Neuronal stem cell (in vitro differentiated cells): ENCODE measurements around the gene TMEM215.

Experiments
- DNase-seq: peaks from one replicate; pipeline ENCODE4 v3.0.0-alpha.2; 2013; ENCODE audit warnings: low spot score
- H2AFZ ChIP-seq: one replicate; pipeline ENCODE4 v1.6.1; 2013; ENCODE audit warnings: mild to moderate bottlenecking, low read length, inconsistent platforms
- H2AK5ac ChIP-seq: 2 replicates; pipeline ENCODE4 v1.6.1; 2013; ENCODE audit warnings: low read depth, mild to moderate bottlenecking, inconsistent platforms, low read length, moderate library complexity, mixed read lengths
- H2BK120ac ChIP-seq: 2 replicates; pipeline ENCODE4 v1.6.1; 2013; ENCODE audit warnings: low read depth, mild to moderate bottlenecking, inconsistent platforms, low read length, moderate library complexity, mixed read lengths
- H2BK12ac ChIP-seq: one replicate; pipeline ENCODE4 v1.6.1; 2013; ENCODE audit warnings: low read length, inconsistent platforms
- H2BK15ac ChIP-seq: 2 replicates; pipeline ENCODE4 v1.6.1; 2013; ENCODE audit warnings: mild to moderate bottlenecking, low read length, inconsistent platforms, mixed read lengths
- H2BK5ac ChIP-seq: one replicate; pipeline ENCODE4 v1.6.1; 2013; ENCODE audit warnings: inconsistent platforms, mild to moderate bottlenecking, low read length, moderate library complexity
- H3K14ac ChIP-seq: one replicate; pipeline ENCODE4 v1.6.1; 2013; ENCODE audit warnings: low read length, inconsistent platforms
- H3K18ac ChIP-seq: 2 replicates; pipeline ENCODE4 v1.6.1; 2013; ENCODE audit warnings: low read length, inconsistent platforms
- H3K23ac ChIP-seq: 2 replicates; pipeline ENCODE4 v1.6.1; 2013; ENCODE audit warnings: low read depth, mild to moderate bottlenecking, mixed read lengths, low read length, inconsistent platforms; ENCODE audit not compliant: poor library complexity
- H3K27ac ChIP-seq: replicated peaks from 3 replicates; pipeline ENCODE4 v1.5.1; 2013; ENCODE audit warnings: low read length, inconsistent platforms
- H3K27me3 ChIP-seq, 3 experiments: 2 replicates each; pipeline ENCODE4 v1.6.1; 2013; ENCODE audit warnings: low read length in 3 of 3, mild to moderate bottlenecking in 2 of 3, inconsistent platforms in 1 of 3, low read depth in 1 of 3, mixed read lengths in 1 of 3, moderate library complexity in 1 of 3; ENCODE audit not compliant: control insufficient read depth in 3 of 3, insufficient read depth in 3 of 3
- H3K36me3 ChIP-seq, 2 donors: replicated peaks in 1 of 2; 2 replicates each; pipeline ENCODE4 v1.6.1; 2013; ENCODE audit warnings: low read length in 2 of 2; ENCODE audit not compliant: control insufficient read depth in 2 of 2, insufficient read depth in 2 of 2
- H3K4ac ChIP-seq: 2 replicates; pipeline ENCODE4 v1.6.1; 2013; ENCODE audit warnings: inconsistent platforms, mild to moderate bottlenecking, low read length, moderate library complexity
- H3K4me1 ChIP-seq, 2 donors: 1 replicate in 1 of 2; 2 replicates in 1 of 2; pipeline ENCODE4 v1.6.1; 2013; ENCODE audit warnings: low read length in 2 of 2, low read depth in 1 of 2; ENCODE audit not compliant: control insufficient read depth in 2 of 2, insufficient read depth in 1 of 2
- H3K4me2 ChIP-seq: one replicate; pipeline ENCODE4 v1.6.1; 2013; ENCODE audit warnings: mild to moderate bottlenecking, low read length, inconsistent platforms; ENCODE audit not compliant: insufficient read depth, poor library complexity, severe bottlenecking
- H3K4me3 ChIP-seq, 2 donors: 2 replicates each; pipeline ENCODE4 v1.5.1; 2013; ENCODE audit warnings: low read length in 2 of 2, mild to moderate bottlenecking in 2 of 2, inconsistent platforms in 1 of 2, moderate library complexity in 1 of 2
- H3K79me1 ChIP-seq: one replicate; pipeline ENCODE4 v1.6.1; 2013; ENCODE audit warnings: low read depth, mild to moderate bottlenecking, inconsistent platforms, low read length, moderate library complexity
- H3K9ac ChIP-seq: one replicate; pipeline ENCODE4 v1.6.1; 2013; ENCODE audit warnings: mild to moderate bottlenecking, low read depth, low read length, inconsistent platforms; ENCODE audit not compliant: poor library complexity
- H3K9me3 ChIP-seq, 2 donors: replicated peaks in 1 of 2; 2 replicates each; pipeline versions ENCODE3 to v1.6.1; 2013; ENCODE audit warnings: low read length in 2 of 2, mild to moderate bottlenecking in 2 of 2, inconsistent platforms in 1 of 2, low read depth in 1 of 2, mixed read lengths in 1 of 2, moderate library complexity in 1 of 2; ENCODE audit not compliant: control insufficient read depth in 2 of 2, insufficient read depth in 1 of 2
- H4K8ac ChIP-seq: one replicate; pipeline ENCODE4 v1.6.1; 2013; ENCODE audit warnings: low read depth, mild to moderate bottlenecking, inconsistent platforms, low read length, moderate library complexity
- H4K91ac ChIP-seq: one replicate; pipeline ENCODE4 v1.6.1; 2013; ENCODE audit warnings: low read length, low read depth, mild to moderate bottlenecking, inconsistent platforms; ENCODE audit not compliant: poor library complexity
- WGBS, 2 donors: extraction: QIAGEN DNeasy Blood & Tissue Kit; methylation state at CpG; one replicate each; pipeline ENCODE4 v1.1.7; 2013; ENCODE audit warnings: missing lambda C conversion rate in 2 of 2, mixed read lengths in 1 of 2; ENCODE audit not compliant: insufficient read length in 2 of 2, insufficient replicate concordance in 1 of 2; ENCODE audit errors: extremely low coverage in 2 of 2; 5-methylcytosine and 5-hydroxymethylcytosine counted together

The TMEM215 gene

DNA sequence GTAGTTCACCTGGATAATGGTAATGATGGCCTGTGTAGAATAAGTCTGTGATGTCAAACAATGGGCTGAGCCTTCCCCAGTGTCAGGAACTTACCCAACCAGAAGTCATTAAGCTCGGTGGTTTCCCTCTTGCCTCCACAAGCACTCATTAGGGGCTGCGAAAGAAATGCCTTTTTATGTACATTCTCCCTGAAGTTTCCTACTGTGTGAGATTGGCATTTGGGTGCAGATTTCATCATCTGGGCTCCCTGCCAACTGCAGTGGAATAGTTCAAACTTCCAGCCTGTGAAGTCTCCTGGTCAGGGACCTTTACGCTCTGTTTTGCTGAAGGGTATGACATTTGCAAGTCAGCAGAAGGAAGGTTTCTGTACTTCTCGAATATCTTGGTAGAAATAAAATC lies 41.6 kb upstream of the TMEM215 start:
- Histone ChIP-seq H2BK15ac (no peak overlapping the region), H3K4me2 (no peak overlapping the region), H3K27ac (no peak overlapping the region), H3K14ac (no peak overlapping the region), H4K8ac (no peak overlapping the region), H3K23ac (no peak overlapping the region), H3K4ac (no peak overlapping the region), H3K9ac (no peak overlapping the region), H4K91ac (no peak overlapping the region), H2BK12ac (no peak overlapping the region), H3K79me1 (no peaks in the 10 kb centered on the region), H3K27me3 (no peaks in the 10 kb centered on the region), H3K9me3 (no peaks in the 10 kb centered on the region), H3K36me3 (no peaks in the 10 kb centered on the region), H3K4me3 (no peak overlapping the region), H2BK120ac (no peak overlapping the region), H2AFZ (no peak overlapping the region), H2BK5ac (no peak overlapping the region), H3K18ac (no peak overlapping the region), H3K4me1 (peaks cover 0 to 2% of the 10 kb centered on the region in 2 donors), H2AK5ac (no peak overlapping the region)
- peak; percentile 4 for DNase-seq
- no CpG with 5 or more reads among the region's 4 CpGs for WGBS, 2 donors

DNA sequence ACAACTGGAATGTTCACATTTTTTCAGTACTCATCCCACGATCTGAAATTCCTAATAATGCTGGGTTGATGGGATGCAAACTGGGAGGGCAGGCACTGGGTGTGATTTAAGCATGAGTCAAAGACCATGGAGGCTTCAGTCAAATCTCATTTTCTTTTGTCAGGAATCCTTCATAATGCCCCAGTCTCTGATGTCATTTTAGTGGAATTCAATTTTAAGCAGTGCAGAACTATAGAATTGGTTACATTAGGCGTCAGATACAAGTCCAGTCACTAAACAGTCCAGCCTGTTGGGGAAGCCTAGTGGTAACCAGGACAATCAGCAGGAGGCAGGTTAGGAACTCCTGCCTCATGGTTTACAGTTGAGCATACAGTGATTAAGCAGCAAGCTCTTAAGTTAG lies 41.0 kb upstream of the TMEM215 start:
- H3K14ac ChIP-seq, result no peak overlapping the region
- WGBS, 2 donors, result no CpG with 5 or more reads among the region's 2 CpGs
- peaks cover 0 to 2% of the 10 kb centered on the region in 2 donors for H3K4me1 ChIP-seq
- no peaks in the 10 kb centered on the region for H3K36me3 ChIP-seq
- H4K8ac ChIP-seq, result no peak overlapping the region
- no peak overlapping the region for H2BK15ac ChIP-seq
- H4K91ac ChIP-seq, result no peak overlapping the region
- H2AFZ ChIP-seq, result no peak overlapping the region
- no peak overlapping the region for H2BK12ac ChIP-seq
- H3K4me2 ChIP-seq, result no peak overlapping the region
- H3K18ac ChIP-seq, result no peak overlapping the region
- no peaks in the 10 kb centered on the region for H3K27me3 ChIP-seq
- no peaks in the 10 kb centered on the region for H3K9me3 ChIP-seq
- H2BK5ac ChIP-seq, result no peak overlapping the region
- H3K9ac ChIP-seq, result no peak overlapping the region
- no peak overlapping the region for H3K27ac ChIP-seq
- DNase-seq, result no peak
- no peak overlapping the region for H3K4me3 ChIP-seq
- no peaks in the 10 kb centered on the region for H3K79me1 ChIP-seq
- no peak overlapping the region for H3K4ac ChIP-seq
- H2AK5ac ChIP-seq, result no peak overlapping the region
- no peak overlapping the region for H3K23ac ChIP-seq
- H2BK120ac ChIP-seq, result no peak overlapping the region

DNA sequence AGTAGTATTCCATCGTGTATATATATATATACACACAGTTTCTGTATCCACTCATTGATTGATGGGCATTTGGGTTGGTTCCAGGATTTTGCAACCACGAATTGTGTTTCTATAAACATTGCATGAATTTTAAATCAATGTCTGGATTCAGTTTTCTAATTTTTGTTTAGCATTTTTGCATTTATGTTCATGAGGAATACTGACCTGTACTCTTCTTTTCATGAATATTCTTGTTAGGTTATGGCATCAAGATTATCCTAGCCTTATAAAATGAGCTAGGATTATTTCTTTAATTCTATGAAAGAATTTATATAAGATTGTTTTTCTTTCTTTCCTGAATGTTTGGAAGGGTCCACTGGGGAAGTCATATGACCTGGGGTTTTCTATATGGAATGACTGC lies 35.3 kb upstream of the TMEM215 start:
- H3K27me3 ChIP-seq, result peaks cover 0 to 3% (median 0%) of the 10 kb centered on the region in 3 experiments
- H3K27ac ChIP-seq, result no peak overlapping the region
- no peak overlapping the region for H3K4me2 ChIP-seq
- WGBS, 2 donors, result no CpG with 5 or more reads among the region's 2 CpGs
- no peak overlapping the region for H4K8ac ChIP-seq
- no peaks in the 10 kb centered on the region for H3K79me1 ChIP-seq
- no peak overlapping the region for H3K9ac ChIP-seq
- no peak for DNase-seq
- no peak overlapping the region for H2AFZ ChIP-seq
- peaks cover 0 to 2% of the 10 kb centered on the region in 2 donors for H3K4me1 ChIP-seq
- H3K9me3 ChIP-seq, result no peaks in the 10 kb centered on the region
- H2BK12ac ChIP-seq, result no peak overlapping the region
- no peak overlapping the region for H4K91ac ChIP-seq
- no peak overlapping the region for H2BK5ac ChIP-seq
- no peak overlapping the region for H3K4ac ChIP-seq
- no peak overlapping the region for H2AK5ac ChIP-seq
- no peak overlapping the region for H3K14ac ChIP-seq
- no peak overlapping the region for H3K23ac ChIP-seq
- H2BK15ac ChIP-seq, result no peak overlapping the region
- no peaks in the 10 kb centered on the region for H3K36me3 ChIP-seq
- H2BK120ac ChIP-seq, result no peak overlapping the region
- no peak overlapping the region for H3K4me3 ChIP-seq
- no peak overlapping the region for H3K18ac ChIP-seq

DNA sequence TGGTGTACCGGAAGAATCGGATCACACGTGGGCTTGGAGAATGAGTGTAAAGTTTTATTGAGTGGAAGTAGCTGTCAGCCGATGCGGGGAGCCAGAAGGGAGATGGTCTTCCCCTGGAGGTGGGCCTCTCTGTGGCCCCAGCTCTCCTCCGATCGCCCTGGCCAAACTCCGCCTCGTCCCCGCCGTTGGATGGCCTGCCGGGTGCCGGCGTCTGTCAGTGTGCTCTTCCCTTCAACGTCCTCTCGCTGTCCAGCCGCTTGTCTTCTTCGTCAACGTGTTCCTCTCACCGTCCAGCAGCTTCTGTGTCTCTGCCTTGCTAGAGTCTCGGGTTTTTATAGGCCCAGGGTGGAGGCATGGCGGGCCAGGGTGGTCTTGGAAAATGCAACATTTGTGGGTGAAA lies 27.6 kb upstream of the TMEM215 start:
- H3K18ac ChIP-seq, result no peak overlapping the region
- no peak for DNase-seq
- H3K23ac ChIP-seq, result no peak overlapping the region
- H2AFZ ChIP-seq, result no peak overlapping the region
- H2AK5ac ChIP-seq, result no peak overlapping the region
- no peaks in the 10 kb centered on the region for H3K9me3 ChIP-seq
- H3K9ac ChIP-seq, result no peak overlapping the region
- H3K4ac ChIP-seq, result no peak overlapping the region
- H3K27ac ChIP-seq, result no peak overlapping the region
- no peak overlapping the region for H3K14ac ChIP-seq
- H3K4me2 ChIP-seq, result no peak overlapping the region
- H3K4me3 ChIP-seq, result no peak overlapping the region
- H2BK15ac ChIP-seq, result no peak overlapping the region
- H2BK5ac ChIP-seq, result no peak overlapping the region
- no peaks in the 10 kb centered on the region for H3K4me1 ChIP-seq
- H2BK120ac ChIP-seq, result no peak overlapping the region
- peaks cover 0 to 4% (median 0%) of the 10 kb centered on the region in 3 experiments for H3K27me3 ChIP-seq
- H3K79me1 ChIP-seq, result no peaks in the 10 kb centered on the region
- no CpG with 5 or more reads among the region's 22 CpGs for WGBS, 2 donors
- H3K36me3 ChIP-seq, result no peaks in the 10 kb centered on the region
- H4K91ac ChIP-seq, result no peak overlapping the region
- H2BK12ac ChIP-seq, result no peak overlapping the region
- H4K8ac ChIP-seq, result no peak overlapping the region
